Iris pigment epithelial cell (primary cell): ENCODE results near the gene PPP2R2B.

Source experiments
- DNase-seq: peaks from one replicate; pipeline ENCODE4 v3.0.0-alpha.2; 2011; ENCODE audit warnings: low read depth

Gene PPP2R2B

GRCh38 chr5:146548781-146549449 lies 329.6 kb downstream of the PPP2R2B start:
- DNase-seq: no peak

- no peak for DNase-seq
Observed at GRCh38 chr5:146544232-146544631, 334.3 kb downstream of the PPP2R2B start.

- DNase-seq: peak; percentile 63
Observed at GRCh38 chr5:146541958-146542849, 336.4 kb downstream of the PPP2R2B start.

- DNase-seq: peak; percentile 26
Observed at GRCh38 chr5:146540414-146540813, 338.1 kb downstream of the PPP2R2B start.

GRCh38 chr5:146539973-146540372 lies 338.6 kb downstream of the PPP2R2B start:
- DNase-seq: no peak

- no peak for DNase-seq
Observed at GRCh38 chr5:146538432-146538831, 340.1 kb downstream of the PPP2R2B start.

GRCh38 chr5:146533882-146534281 lies 344.7 kb downstream of the PPP2R2B start:
- DNase-seq: no peak

GRCh38 chr5:146533260-146533857 lies 345.2 kb downstream of the PPP2R2B start:
- peak; percentile 53 for DNase-seq
